Left lung (tissue), 10 donors: ENCODE measurements around the gene MREG. TPM values are rescaled to one million over a fixed set of nuclear protein-coding genes. Genes with fewer than 3 reads are reported as not detected.

Source experiments
- ATAC-seq: fragments of 200-7000 bp; cut with Tn5 transposase; one replicate; pipeline ENCODE4 v1.9.1; 2020; ENCODE audit warnings: moderate library complexity
- DNase-seq, 4 donors: peaks; one replicate each; pipeline ENCODE4 v3.0.0-alpha.2; 2013 to 2020
- H3K27ac ChIP-seq, 2 donors: fragments of 200-600 bp; sonication (generic) in 1 of 2; one replicate each; pipeline versions ENCODE4 v1.5.0 to v1.8.0; 2020 to 2021
- H3K27me3 ChIP-seq, 2 donors: fragments of 200-600 bp; sonication (generic) in 1 of 2; one replicate each; pipeline versions ENCODE4 v1.5.0 to v1.8.0; 2020 to 2021
- H3K36me3 ChIP-seq, 2 donors: fragments of 200-600 bp; sonication (generic) in 1 of 2; one replicate each; pipeline versions ENCODE4 v1.5.0 to v1.8.0; 2020 to 2021
- H3K4me1 ChIP-seq, 2 donors: fragments of 200-600 bp; one replicate each; pipeline ENCODE4 v1.8.0; 2021
- H3K4me3 ChIP-seq, 2 donors: fragments of 200-600 bp; sonication (generic) in 1 of 2; one replicate each; pipeline versions ENCODE4 v1.5.0 to v1.8.0; 2020 to 2021; ENCODE audit warnings: mild to moderate bottlenecking in 1 of 2
- H3K9me3 ChIP-seq, 2 donors: fragments of 200-600 bp; sonication (generic) in 1 of 2; one replicate each; pipeline versions ENCODE4 v1.5.0 to v1.8.0; 2020 to 2021
- CTCF ChIP-seq, 2 donors: fragments of 200-600 bp; sonication (generic) in 1 of 2; IDR thresholded peaks; one replicate each; pipeline versions ENCODE4 v1.5.0 to v1.8.0; 2021; ENCODE audit warnings: antibody characterized with exemption in 2 of 2
- intact Hi-C, 2 donors: fragments of 100-400 bp; cut with DNase I; formaldehyde crosslinking; loops; one replicate each; pipeline versions ENCODE4 v1.11.2 to v1.14.2; 2022
- polyA plus RNA-seq, 6 donors: library from polyadenylated mRNA; unstranded; fragments of 120-200 nt; gene quantifications; one replicate each; pipeline ENCODE4 v1.2.1, GENCODE V29; 2013; ENCODE audit not compliant: insufficient read length in 6 of 6
- total RNA-seq, 2 donors: library from RNA; stranded (reverse); fragmentation: NEBNext Ultra II Directional; extraction: Animal tissue kit (Norgen Biotek cat#: 25700); gene quantifications; one replicate each; pipeline ENCODE4 v1.2.1, GENCODE V29; 2021
- donor health status: DM: no; HTN: yes; CAD: no.
- donor health status: DM: no; HTN: no; CAD: no.

MREG gene
- total and polyA plus RNA-seq, 8 donors, result 12.0 to 17.1 (median 15.0) TPM

DNA sequence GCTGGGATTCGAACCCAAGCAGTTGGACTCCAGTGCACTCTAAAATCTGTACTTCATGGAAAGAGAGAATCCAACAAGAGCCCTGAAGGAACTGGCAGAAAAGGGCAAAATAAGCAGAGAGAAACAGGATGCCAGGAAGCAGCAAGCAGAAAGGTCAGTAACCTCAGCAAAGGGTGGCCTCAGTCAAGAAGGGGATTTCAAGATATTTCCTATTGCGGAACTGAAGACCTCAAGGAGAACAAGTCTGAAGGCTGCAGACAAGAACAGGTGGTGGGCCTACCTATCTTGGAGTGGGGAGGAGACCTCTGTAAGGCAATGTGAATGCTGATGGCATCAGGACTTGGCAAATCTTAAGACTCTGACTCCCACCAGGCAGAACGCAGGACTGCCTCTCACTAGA is 20.1 kb upstream of the MREG start:
- no peak overlapping the region for H3K4me3 ChIP-seq
- H3K27ac ChIP-seq, result no peak overlapping the region
- H3K9me3 ChIP-seq, result no peaks in the 10 kb centered on the region
- H3K4me1 ChIP-seq, result peaks cover 0 to 5% of the 10 kb centered on the region in 2 donors
- H3K27me3 ChIP-seq, result no peaks in the 10 kb centered on the region
- intact Hi-C loops, result no loop called here
- DNase-seq, result no peak
- no peak for ATAC-seq
- TF ChIP-seq CTCF (IDR thresholded peaks at IDR 0.05), result no peak
- H3K36me3 ChIP-seq, result peaks cover 0 to 25% of the 10 kb centered on the region in 2 donors

DNA sequence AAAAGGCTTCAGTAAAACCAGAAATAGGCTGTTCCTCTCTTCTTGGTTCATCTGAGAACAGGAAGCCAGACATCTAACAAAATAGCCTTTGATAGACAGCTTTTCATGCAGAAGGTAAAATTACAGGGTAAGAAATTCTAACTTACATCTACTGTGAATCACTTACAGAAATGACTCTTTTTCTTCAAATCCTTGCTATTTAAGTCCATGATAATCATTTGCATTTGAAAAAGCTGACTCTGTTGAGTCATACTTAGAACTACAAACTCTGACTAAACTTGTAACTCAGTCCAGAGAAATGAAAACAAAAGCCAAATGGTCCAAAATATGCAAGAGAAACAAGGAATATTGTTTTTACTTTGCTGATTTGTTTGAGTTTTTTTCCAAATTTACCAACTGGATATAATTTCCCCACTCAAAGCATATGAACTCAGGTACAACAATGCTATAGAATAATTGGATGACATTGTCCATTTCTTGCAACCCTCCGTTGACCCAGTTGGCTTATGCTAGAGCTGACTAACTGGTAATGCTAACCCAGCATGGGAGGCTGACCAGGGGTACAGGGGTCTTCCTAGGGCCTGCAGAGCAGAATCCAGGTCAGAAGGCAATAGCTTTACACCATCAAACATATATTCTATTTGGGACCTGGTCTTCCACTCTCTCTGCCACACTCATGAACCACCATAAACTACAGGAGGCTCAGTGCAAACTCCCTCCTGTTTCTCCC is 18.8 kb upstream of the MREG start:
- peaks cover 0 to 25% of the 10 kb centered on the region in 2 donors for H3K36me3 ChIP-seq
- H3K27me3 ChIP-seq, result no peaks in the 10 kb centered on the region
- TF ChIP-seq CTCF (IDR thresholded peaks at IDR 0.05), result no peak
- H3K27ac ChIP-seq, result no peak overlapping the region
- H3K4me1 ChIP-seq, result peaks cover 0 to 5% of the 10 kb centered on the region in 2 donors
- no peak for ATAC-seq
- DNase-seq, result no peak
- intact Hi-C loops, result no loop called here
- no peak overlapping the region for H3K4me3 ChIP-seq
- H3K9me3 ChIP-seq, result no peaks in the 10 kb centered on the region

DNA sequence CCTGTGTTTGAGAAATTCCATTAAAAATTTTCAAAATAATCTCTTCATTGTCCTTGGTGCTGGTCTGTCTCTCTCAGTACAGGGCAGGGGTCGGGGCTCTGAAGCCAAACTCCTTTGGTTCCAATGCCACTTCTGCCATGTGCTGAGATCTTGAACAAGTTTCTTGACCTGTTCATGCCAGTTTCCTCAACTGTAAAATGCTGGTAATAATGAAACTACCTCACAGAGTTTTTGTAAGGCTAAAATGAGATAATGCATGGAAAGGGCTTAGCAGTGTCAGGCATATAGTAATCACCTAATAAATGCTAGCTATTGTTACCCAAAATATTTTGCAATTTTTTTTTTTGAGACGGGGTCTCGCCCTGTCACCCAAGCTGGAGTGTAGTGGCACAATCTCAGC is 16.9 kb upstream of the MREG start:
- TF ChIP-seq CTCF (IDR thresholded peaks at IDR 0.05), result no peak
- no peak for DNase-seq
- H3K27me3 ChIP-seq, result no peaks in the 10 kb centered on the region
- H3K9me3 ChIP-seq, result no peaks in the 10 kb centered on the region
- H3K4me3 ChIP-seq, result no peak overlapping the region
- H3K4me1 ChIP-seq, result peaks cover 0 to 5% of the 10 kb centered on the region in 2 donors
- intact Hi-C loops, result no loop called here
- peaks cover 0 to 17% of the 10 kb centered on the region in 2 donors for H3K36me3 ChIP-seq
- ATAC-seq, result no peak
- no peak overlapping the region for H3K27ac ChIP-seq

GRCh38 chr2:216029416-216030129 is 16.2 kb upstream of the MREG start:
- DNase-seq, result no peak
- intact Hi-C loops, result no loop called here
- peaks cover 0 to 11% of the 10 kb centered on the region in 2 donors for H3K36me3 ChIP-seq
- ATAC-seq, result no peak
- no peaks in the 10 kb centered on the region for H3K9me3 ChIP-seq
- H3K4me3 ChIP-seq, result no peak overlapping the region
- H3K4me1 ChIP-seq, result peaks cover 0 to 5% of the 10 kb centered on the region in 2 donors
- no peak overlapping the region for H3K27ac ChIP-seq
- TF ChIP-seq CTCF (IDR thresholded peaks at IDR 0.05), result no peak
- no peaks in the 10 kb centered on the region for H3K27me3 ChIP-seq

DNA sequence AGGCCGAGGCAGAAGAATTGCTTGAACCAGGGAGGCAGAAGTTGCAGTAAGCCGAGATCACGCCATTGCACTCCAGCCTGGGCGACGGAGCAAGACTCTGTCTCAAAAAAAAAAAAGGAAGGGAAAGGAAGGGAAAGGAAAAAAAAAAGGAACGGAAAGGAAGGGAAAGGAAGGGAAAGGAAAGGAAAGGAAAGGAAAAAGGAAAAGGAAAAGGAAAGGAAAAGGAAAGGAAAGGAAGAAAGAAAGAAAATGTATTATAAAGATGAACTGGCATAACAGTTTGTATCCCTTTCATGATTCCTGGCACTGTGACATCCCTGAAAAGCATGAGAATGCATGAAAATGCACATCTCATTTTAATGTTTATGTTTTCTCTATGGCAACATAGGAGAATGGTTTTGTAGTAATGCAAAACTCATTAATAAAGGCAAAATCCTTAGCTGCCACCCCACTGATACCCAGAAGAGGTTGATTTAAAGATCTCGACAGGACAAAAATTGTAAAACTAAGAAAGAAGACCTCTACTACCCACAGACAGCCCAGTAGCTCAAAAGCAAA is 11.5 kb upstream of the MREG start:
- intact Hi-C loops, result no loop called here
- Histone ChIP-seq H3K27ac (no peak overlapping the region), H3K36me3 (peaks cover 0 to 9% of the 10 kb centered on the region in 2 donors), H3K4me3 (no peak overlapping the region), H3K27me3 (no peaks in the 10 kb centered on the region), H3K9me3 (no peaks in the 10 kb centered on the region), H3K4me1 (no peaks in the 10 kb centered on the region)
- TF ChIP-seq CTCF (IDR thresholded peaks at IDR 0.05), result no peak
- ATAC-seq, result no peak
- no peak for DNase-seq
